GM12874 (cell line): ENCODE measurements around the gene TAF1C.

Experiments
- TF ChIP-seq, protein P1 (sequence below): IDR thresholded peaks from 2 replicates; pipeline ENCODE4 v1.5.1; 2011; ENCODE audit warnings: low read depth, mild to moderate bottlenecking, control low read depth, low read length, moderate library complexity; ENCODE audit not compliant: insufficient read depth

Gene TAF1C

GRCh38 chr16:84197466-84198128, 10.7 kb upstream of the TAF1C start:
- TF ChIP-seq, protein P1, sequence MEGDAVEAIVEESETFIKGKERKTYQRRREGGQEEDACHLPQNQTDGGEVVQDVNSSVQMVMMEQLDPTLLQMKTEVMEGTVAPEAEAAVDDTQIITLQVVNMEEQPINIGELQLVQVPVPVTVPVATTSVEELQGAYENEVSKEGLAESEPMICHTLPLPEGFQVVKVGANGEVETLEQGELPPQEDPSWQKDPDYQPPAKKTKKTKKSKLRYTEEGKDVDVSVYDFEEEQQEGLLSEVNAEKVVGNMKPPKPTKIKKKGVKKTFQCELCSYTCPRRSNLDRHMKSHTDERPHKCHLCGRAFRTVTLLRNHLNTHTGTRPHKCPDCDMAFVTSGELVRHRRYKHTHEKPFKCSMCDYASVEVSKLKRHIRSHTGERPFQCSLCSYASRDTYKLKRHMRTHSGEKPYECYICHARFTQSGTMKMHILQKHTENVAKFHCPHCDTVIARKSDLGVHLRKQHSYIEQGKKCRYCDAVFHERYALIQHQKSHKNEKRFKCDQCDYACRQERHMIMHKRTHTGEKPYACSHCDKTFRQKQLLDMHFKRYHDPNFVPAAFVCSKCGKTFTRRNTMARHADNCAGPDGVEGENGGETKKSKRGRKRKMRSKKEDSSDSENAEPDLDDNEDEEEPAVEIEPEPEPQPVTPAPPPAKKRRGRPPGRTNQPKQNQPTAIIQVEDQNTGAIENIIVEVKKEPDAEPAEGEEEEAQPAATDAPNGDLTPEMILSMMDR, result no peak

DNA sequence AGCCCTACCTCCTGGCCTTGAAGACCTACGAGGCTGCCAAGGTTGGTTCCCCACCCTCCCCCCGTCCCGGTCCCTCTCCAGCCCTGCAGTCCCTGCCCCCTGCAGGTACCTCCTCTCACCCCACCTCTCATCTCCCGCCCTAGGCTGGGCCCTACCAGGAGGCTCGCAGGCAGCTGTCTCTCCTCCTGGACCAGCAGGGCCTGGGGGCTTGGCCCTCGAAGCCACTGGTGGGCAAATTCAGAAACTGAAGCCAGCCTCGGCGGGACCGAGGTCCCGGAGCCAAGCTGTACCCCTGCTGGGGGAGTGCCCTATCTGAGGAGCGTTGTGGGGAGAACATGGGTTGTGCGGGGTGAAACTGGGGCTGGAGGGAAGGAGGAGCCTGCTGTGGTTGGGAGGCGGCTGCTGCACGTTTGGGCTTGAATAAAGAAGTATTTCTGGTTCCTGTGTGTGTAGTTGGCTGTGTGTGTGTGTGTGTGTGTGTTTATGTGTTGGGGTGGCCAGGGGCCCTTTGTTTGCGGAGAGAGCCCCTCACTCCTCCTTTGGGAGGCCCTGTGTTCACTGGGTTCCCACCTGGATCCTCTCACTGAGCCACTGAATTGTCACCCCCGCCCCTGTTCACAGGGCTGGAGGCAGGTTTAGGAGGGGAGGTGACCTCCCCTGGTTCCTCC, 10.0 kb upstream of the TAF1C start:
- TF ChIP-seq, protein P1, result no peak

DNA sequence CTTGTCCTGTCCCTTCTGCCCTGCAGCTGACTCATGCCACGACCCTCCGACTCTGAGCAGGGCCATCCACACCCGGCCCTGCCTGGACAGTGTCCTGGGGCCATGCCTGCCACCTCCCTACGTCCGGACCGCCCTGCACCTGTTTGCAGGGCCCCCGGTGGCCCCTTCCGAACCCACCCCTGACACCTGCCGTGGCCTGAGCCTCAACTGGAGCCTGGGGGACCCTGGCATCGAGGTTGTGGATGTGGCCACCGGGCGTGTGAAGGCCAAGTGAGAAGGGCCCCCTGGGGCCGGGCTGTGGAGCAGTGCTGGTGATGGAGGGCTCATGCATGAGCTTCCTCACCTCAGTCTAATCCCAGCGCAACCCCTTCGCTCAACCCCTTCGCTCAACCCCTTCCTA, 9.2 kb upstream of the TAF1C start:
- TF ChIP-seq, protein P1, result no peak

- TF ChIP-seq, protein P1, result no peak
These were observed 8.6 kb upstream of the TAF1C start for GRCh38 chr16:84195201-84196093.

- TF ChIP-seq, protein P1, result no peak
These were observed 7.8 kb upstream of the TAF1C start for GRCh38 chr16:84194470-84195200.

DNA sequence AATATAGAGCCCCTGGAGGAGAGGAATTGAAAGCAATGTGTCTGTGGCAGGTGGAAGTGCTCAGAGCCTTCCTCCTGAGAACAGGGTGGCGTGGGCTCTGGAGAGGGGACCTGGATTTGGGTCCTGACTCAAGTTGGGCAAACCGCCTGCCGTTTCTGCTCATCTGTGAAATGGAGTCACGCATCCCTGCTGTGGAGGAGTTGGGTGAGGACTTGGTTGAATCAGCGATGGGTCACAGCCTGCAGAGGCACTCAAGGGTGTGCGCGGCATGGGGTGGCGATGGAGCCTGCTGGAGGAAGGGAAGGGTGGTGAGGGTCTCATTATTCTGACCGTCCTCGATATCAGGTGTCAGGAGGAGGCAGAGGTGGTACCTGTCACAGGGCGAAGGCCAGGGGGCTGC, 7.2 kb upstream of the TAF1C start:
- TF ChIP-seq, protein P1, result no peak
